Liver (tissue), 9 donors: ENCODE results near the gene ESRRA. TPM values are rescaled to one million over a fixed set of nuclear protein-coding genes. Genes with fewer than 3 reads are reported as not detected.

Experiments
- DNase-seq: peaks from one replicate; pipeline ENCODE4 v3.0.0-alpha.2; 2017; ENCODE audit warnings: low spot score
- H3K27ac ChIP-seq, 2 donors: one replicate each; pipeline ENCODE4 v1.7.0; 2013; ENCODE audit warnings: inconsistent platforms in 2 of 2, low read length in 2 of 2, control low read depth in 1 of 2, low read depth in 1 of 2, mild to moderate bottlenecking in 1 of 2
- H3K27me3 ChIP-seq, 4 donors: one replicate each; pipeline versions ENCODE4 v1.6.1 to v1.7.0; 2013; ENCODE audit warnings: low read length in 3 of 4, inconsistent platforms in 1 of 4, mild to moderate bottlenecking in 1 of 4, moderate library complexity in 1 of 4; ENCODE audit not compliant: control insufficient read depth in 4 of 4, insufficient read depth in 4 of 4
- H3K36me3 ChIP-seq, 4 donors: one replicate each; pipeline versions ENCODE4 v1.6.1 to v1.7.0; 2013; ENCODE audit warnings: low read length in 3 of 4, mild to moderate bottlenecking in 3 of 4, low read depth in 1 of 4, moderate library complexity in 1 of 4; ENCODE audit not compliant: control insufficient read depth in 4 of 4, insufficient read depth in 3 of 4
- H3K4me1 ChIP-seq, 4 donors: one replicate each; pipeline versions ENCODE4 v1.6.1 to v1.7.0; 2013; ENCODE audit warnings: low read length in 3 of 4, mild to moderate bottlenecking in 3 of 4, moderate library complexity in 1 of 4; ENCODE audit not compliant: control insufficient read depth in 4 of 4, insufficient read depth in 4 of 4
- H3K4me3 ChIP-seq, 3 donors: one replicate each; pipeline versions ENCODE4 v1.6.1 to v1.7.0; 2013; ENCODE audit warnings: low read length in 3 of 3, control low read depth in 1 of 3, low read depth in 1 of 3, mild to moderate bottlenecking in 1 of 3
- H3K9ac ChIP-seq, 2 donors: one replicate each; pipeline ENCODE4 v1.7.0; 2013; ENCODE audit warnings: low read length in 2 of 2, mild to moderate bottlenecking in 2 of 2, moderate library complexity in 2 of 2, control low read depth in 1 of 2, low read depth in 1 of 2
- H3K9me3 ChIP-seq, 4 donors: one replicate each; pipeline versions ENCODE4 v1.6.1 to v1.7.0; 2013; ENCODE audit warnings: low read length in 3 of 4; ENCODE audit not compliant: control insufficient read depth in 4 of 4
- CTCF ChIP-seq: fragments of 150-350 bp; IDR thresholded peaks from 2 replicates; pipeline ENCODE4 v1.5.1; 2017; ENCODE audit warnings: improper control_type of control experiment, low read depth, low read length; ENCODE audit not compliant: missing input control
- EGR1 ChIP-seq, 2 donors: IDR thresholded peaks; 2 replicates each; pipeline ENCODE4 v1.6.1; 2016 to 2018; ENCODE audit warnings: antibody characterized with exemption in 2 of 2, low read depth in 2 of 2
- FOXA1 ChIP-seq: IDR thresholded peaks from 2 replicates; pipeline ENCODE4 v1.6.1; 2016; ENCODE audit warnings: antibody characterized with exemption
- FOXA2 ChIP-seq: IDR thresholded peaks from 2 replicates; pipeline ENCODE4 v1.6.1; 2016; ENCODE audit warnings: antibody characterized with exemption
- GABPA ChIP-seq, 2 donors: IDR thresholded peaks in 1 of 2; conservative IDR thresholded peaks in 1 of 2; 2 replicates each; pipeline ENCODE4 v1.6.1; 2016; ENCODE audit warnings: antibody characterized with exemption in 2 of 2, mild to moderate bottlenecking in 1 of 2, moderate library complexity in 1 of 2
- JUND ChIP-seq, 2 donors: IDR thresholded peaks; 2 replicates each; pipeline ENCODE4 v1.6.1; 2016; ENCODE audit warnings: antibody characterized with exemption in 2 of 2
- NR2F2 ChIP-seq: IDR thresholded peaks from 2 replicates; pipeline ENCODE4 v1.6.1; 2016; ENCODE audit warnings: antibody characterized with exemption
- RAD21 ChIP-seq, 2 donors: IDR thresholded peaks; 2 replicates each; pipeline ENCODE4 v1.6.1; 2016; ENCODE audit warnings: antibody characterized with exemption in 2 of 2, mild to moderate bottlenecking in 2 of 2
- REST ChIP-seq: IDR thresholded peaks from 2 replicates; pipeline ENCODE4 v1.6.1; 2016; ENCODE audit warnings: antibody characterized with exemption, mild to moderate bottlenecking
- RXRA ChIP-seq, 2 donors: IDR thresholded peaks; 2 replicates each; pipeline ENCODE4 v1.6.1; 2017 to 2018; ENCODE audit warnings: antibody characterized with exemption in 2 of 2, mild to moderate bottlenecking in 1 of 2
- SP1 ChIP-seq: IDR thresholded peaks from 2 replicates; pipeline ENCODE4 v1.6.1; 2018; ENCODE audit warnings: antibody characterized with exemption, mild to moderate bottlenecking
- TAF1 ChIP-seq: conservative IDR thresholded peaks from 2 replicates; pipeline ENCODE4 v1.6.1; 2016; ENCODE audit warnings: antibody characterized with exemption, mild to moderate bottlenecking
- whole genome bisulfite sequencing: extraction: QIAGEN DNeasy Blood & Tissue Kit; methylation state at CpG from one replicate; pipeline ENCODE4 v1.1.7; 2013; 5-methylcytosine and 5-hydroxymethylcytosine counted together
- polyA plus RNA-seq, 2 donors: library from polyadenylated mRNA; stranded (reverse) in 1 of 2; unstranded in 1 of 2; fragments of 200-250 nt in 1 of 2; fragments of >200 nt in 1 of 2; fragmentation: Nextera tagmentation in 1 of 2; extraction: Ambion mirVana in 1 of 2; gene quantifications; one replicate each; pipeline versions ENCODE4 v1.2.1 to v1.2.3, GENCODE V29; 2013 to 2015
- total RNA-seq, 2 donors: library from RNA; depleted of rRNA; stranded (reverse); fragments of >200 nt; gene quantifications; one replicate each; pipeline ENCODE4 v1.2.3, GENCODE V29; 2014
- donor health status: healthy.
- donor health status: healthy.
- donor health status: healthy.
- donor health status: healthy.
- donor health status: healthy.

The ESRRA gene
- total and polyA plus RNA-seq, 4 donors, result 13.9 to 64.8 (median 37.5) TPM

- Histone ChIP-seq H3K36me3 (peaks cover 4 to 35% (median 12%) of the 10 kb centered on the region in 4 donors), H3K4me1 (peaks cover 5 to 35% (median 23%) of the 10 kb centered on the region in 4 donors), H3K27me3 (no peaks in the 10 kb centered on the region), H3K9me3 (no peaks in the 10 kb centered on the region), H3K9ac (peak overlapping the region in 1 of 2 donors; percentile 69), H3K27ac (peak overlapping the region; percentile 93 to 98), H3K4me3 (peak overlapping the region; percentile 63 to 77 (median 76))
- 27% methylated on average over 19 of the region's 19 CpGs for WGBS
- no peak for DNase-seq
- TF ChIP-seq RAD21 (IDR thresholded peaks at IDR 0.05) (no peak), FOXA1 (no peak), GABPA (IDR thresholded peaks at IDR 0.05 in 1 of 2, conservative IDR thresholded peaks at IDR 0.05 in 1 of 2) (no peak), NR2F2 (no peak), FOXA2 (no peak), RXRA (IDR thresholded peaks at IDR 0.05) (no peak), SP1 (no peak)
These were observed 13.7 kb downstream of the ESRRA start for GRCh38 chr11:64318766-64319761.

- Histone ChIP-seq H3K4me1 (peaks cover 5 to 22% (median 18%) of the 10 kb centered on the region in 4 donors), H3K36me3 (peaks cover 0 to 23% (median 5%) of the 10 kb centered on the region in 4 donors), H3K4me3 (no peak overlapping the region), H3K27me3 (no peaks in the 10 kb centered on the region), H3K27ac (no peak overlapping the region), H3K9ac (no peak overlapping the region), H3K9me3 (no peaks in the 10 kb centered on the region)
- no peak for DNase-seq
- TF ChIP-seq EGR1 (IDR thresholded peaks at IDR 0.05; ENCODE audit: low read depth in 2 of 2) (no peak), CTCF (no peak), RAD21 (IDR thresholded peaks at IDR 0.05) (no peak)
- 91% methylated on average over 7 of the region's 7 CpGs for WGBS
These were observed 15.2 kb downstream of the ESRRA start for GRCh38 chr11:64320556-64320955.

GRCh38 chr11:64321026-64321425 is 15.7 kb downstream of the ESRRA start:
- WGBS, result 85% methylated on average over 5 of the region's 5 CpGs
- Histone ChIP-seq H3K27ac (no peak overlapping the region), H3K4me3 (no peak overlapping the region), H3K9me3 (no peaks in the 10 kb centered on the region), H3K9ac (no peak overlapping the region), H3K27me3 (no peaks in the 10 kb centered on the region), H3K4me1 (peaks cover 5 to 17% (median 15%) of the 10 kb centered on the region in 4 donors), H3K36me3 (peaks cover 0 to 22% (median 5%) of the 10 kb centered on the region in 4 donors)
- DNase-seq, result no peak
- TF ChIP-seq REST (no peak), JUND (IDR thresholded peaks at IDR 0.05) (no peak), TAF1 (no peak)
